Panc1 (cell line): ENCODE measurements around the gene MRPS11.

ENCODE experiments used
- REST ChIP-seq, 2 experiments: IDR thresholded peaks; 2 replicates each; pipeline ENCODE4 v1.6.1; 2011 to 2012; ENCODE audit warnings: low read depth in 2 of 2, control low read depth in 1 of 2, low read length in 1 of 2, mild to moderate bottlenecking in 1 of 2, moderate library complexity in 1 of 2; ENCODE audit not compliant: insufficient read depth in 1 of 2
- TF ChIP-seq, protein P1 (sequence below): fragments of 450-650 bp; IDR thresholded peaks from 2 replicates; pipeline ENCODE4 v1.5.1; 2017; ENCODE audit warnings: mild to moderate bottlenecking

- TF ChIP-seq, protein P1, sequence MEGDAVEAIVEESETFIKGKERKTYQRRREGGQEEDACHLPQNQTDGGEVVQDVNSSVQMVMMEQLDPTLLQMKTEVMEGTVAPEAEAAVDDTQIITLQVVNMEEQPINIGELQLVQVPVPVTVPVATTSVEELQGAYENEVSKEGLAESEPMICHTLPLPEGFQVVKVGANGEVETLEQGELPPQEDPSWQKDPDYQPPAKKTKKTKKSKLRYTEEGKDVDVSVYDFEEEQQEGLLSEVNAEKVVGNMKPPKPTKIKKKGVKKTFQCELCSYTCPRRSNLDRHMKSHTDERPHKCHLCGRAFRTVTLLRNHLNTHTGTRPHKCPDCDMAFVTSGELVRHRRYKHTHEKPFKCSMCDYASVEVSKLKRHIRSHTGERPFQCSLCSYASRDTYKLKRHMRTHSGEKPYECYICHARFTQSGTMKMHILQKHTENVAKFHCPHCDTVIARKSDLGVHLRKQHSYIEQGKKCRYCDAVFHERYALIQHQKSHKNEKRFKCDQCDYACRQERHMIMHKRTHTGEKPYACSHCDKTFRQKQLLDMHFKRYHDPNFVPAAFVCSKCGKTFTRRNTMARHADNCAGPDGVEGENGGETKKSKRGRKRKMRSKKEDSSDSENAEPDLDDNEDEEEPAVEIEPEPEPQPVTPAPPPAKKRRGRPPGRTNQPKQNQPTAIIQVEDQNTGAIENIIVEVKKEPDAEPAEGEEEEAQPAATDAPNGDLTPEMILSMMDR = no peak
- no peak for TF ChIP-seq REST (IDR thresholded peaks at IDR 0.05; ENCODE audit: insufficient read depth in 1 of 2, low read depth in 2 of 2, low read length in 1 of 2)
Measured at GRCh38 chr15:88456733-88457132, 10.8 kb upstream of the MRPS11 start.
